B cell (primary cell): ENCODE results near the gene CFAP70.

Experiments used
- EZH2 ChIP-seq: IDR thresholded peaks from 2 replicates; pipeline ENCODE4 v1.6.1; 2012; ENCODE audit warnings: borderline replicate concordance, low read depth, mild to moderate bottlenecking, moderate library complexity, low read length; ENCODE audit not compliant: insufficient read depth, poor library complexity, severe bottlenecking
- TF ChIP-seq, protein P1 (sequence below): fragments of 200-600 bp; IDR thresholded peaks from one replicate; pipeline ENCODE4 v1.8.0; 2022; ENCODE audit warnings: antibody characterized with exemption, mild to moderate bottlenecking

DNA sequence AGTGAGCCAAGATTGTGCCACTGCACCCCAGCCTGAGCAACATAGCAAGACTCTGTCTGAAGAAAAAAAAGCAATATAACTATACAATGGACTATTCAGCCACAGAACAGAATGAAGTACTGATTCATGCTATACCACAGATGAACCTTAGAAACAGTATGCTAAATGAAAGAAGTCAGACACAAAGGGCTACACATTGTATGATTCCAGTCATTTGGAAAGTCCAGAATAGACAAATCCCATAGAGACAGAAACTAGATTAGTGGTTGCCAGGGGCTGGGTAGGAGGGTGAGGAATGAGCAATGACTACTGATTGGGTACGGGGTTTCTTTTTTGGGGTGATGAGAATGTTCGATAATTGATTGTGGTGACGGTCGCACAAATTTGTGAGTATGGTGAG, 9.6 kb upstream of the CFAP70 start:
- TF ChIP-seq, protein P1, sequence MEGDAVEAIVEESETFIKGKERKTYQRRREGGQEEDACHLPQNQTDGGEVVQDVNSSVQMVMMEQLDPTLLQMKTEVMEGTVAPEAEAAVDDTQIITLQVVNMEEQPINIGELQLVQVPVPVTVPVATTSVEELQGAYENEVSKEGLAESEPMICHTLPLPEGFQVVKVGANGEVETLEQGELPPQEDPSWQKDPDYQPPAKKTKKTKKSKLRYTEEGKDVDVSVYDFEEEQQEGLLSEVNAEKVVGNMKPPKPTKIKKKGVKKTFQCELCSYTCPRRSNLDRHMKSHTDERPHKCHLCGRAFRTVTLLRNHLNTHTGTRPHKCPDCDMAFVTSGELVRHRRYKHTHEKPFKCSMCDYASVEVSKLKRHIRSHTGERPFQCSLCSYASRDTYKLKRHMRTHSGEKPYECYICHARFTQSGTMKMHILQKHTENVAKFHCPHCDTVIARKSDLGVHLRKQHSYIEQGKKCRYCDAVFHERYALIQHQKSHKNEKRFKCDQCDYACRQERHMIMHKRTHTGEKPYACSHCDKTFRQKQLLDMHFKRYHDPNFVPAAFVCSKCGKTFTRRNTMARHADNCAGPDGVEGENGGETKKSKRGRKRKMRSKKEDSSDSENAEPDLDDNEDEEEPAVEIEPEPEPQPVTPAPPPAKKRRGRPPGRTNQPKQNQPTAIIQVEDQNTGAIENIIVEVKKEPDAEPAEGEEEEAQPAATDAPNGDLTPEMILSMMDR: no peak
- no peak for TF ChIP-seq EZH2
